K562 (cell line): ENCODE data around the gene PRDM16. TPM values are rescaled to one million over a fixed set of nuclear protein-coding genes. Genes with fewer than 3 reads are reported as not detected.

Experiments used
- ATAC-seq: fragments of 200-7000 bp; cut with Tn5 transposase; 3 replicates; pipeline ENCODE4 v1.9.1; 2020; ENCODE audit warnings: moderate library complexity
- BruUV-seq: library from RNA; stranded (reverse); fragments of 400-500 nt; replicated peaks from 2 replicates; lab custom pipeline; 2021; lab: Mats Ljungman, UMichigan
- CTCF ChIA-PET: fragments of 300-600 bp; formaldehyde crosslinking; extraction: SDS; loops from one replicate; lab custom pipeline; 2021; ENCODE audit warnings: low intra/inter-chr PET ratio; lab: Yijun Ruan, JAX
- POLR2A ChIA-PET: fragments of 300-600, 350-650 bp; sonication (Branson Sonifier 250); formaldehyde crosslinking; extraction: SDS; loops from one replicate; lab custom pipeline; 2021; ENCODE audit warnings: antibody characterized with exemption, inconsistent platforms; lab: Yijun Ruan, JAX
- DNase-seq, 4 experiments: peaks; one replicate each; pipeline versions ENCODE4 v3.0.0 to v3.0.0-alpha.2; 2011 to 2018; ENCODE audit warnings: low spot score in 3 of 4, mixed read lengths in 3 of 4; ENCODE audit errors: extremely low read depth in 1 of 4
- FAIRE-seq: peaks from 2 replicates; lab custom pipeline; 2011; peaks lifted over from hg19 to GRCh38; lab: Jason Lieb, UNC
- H2AFZ ChIP-seq: 2 replicates; pipeline ENCODE4 v1.6.0; 2011; ENCODE audit warnings: low read depth, low read length, control low read depth, inconsistent platforms
- H3K27ac ChIP-seq: fragments of 200-600 bp; 3 replicates; pipeline ENCODE4 v1.8.0; 2011; ENCODE audit warnings: low read depth, mild to moderate bottlenecking, control low read depth, inconsistent platforms, low read length, moderate library complexity, mixed read lengths; ENCODE audit errors: extremely low read depth
- H3K27me3 ChIP-seq, 2 experiments: fragments of 300-600 bp in 1 of 2; 2 replicates in 1 of 2; 3 replicates in 1 of 2; pipeline versions ENCODE4 v1.6.0 to v1.8.0; 2011; ENCODE audit warnings: inconsistent platforms in 2 of 2, low read length in 2 of 2, mild to moderate bottlenecking in 1 of 2, mixed read lengths in 1 of 2, moderate library complexity in 1 of 2; ENCODE audit not compliant: control insufficient read depth in 2 of 2, insufficient read depth in 2 of 2
- H3K36me3 ChIP-seq: fragments of 300-600 bp; 3 replicates; pipeline ENCODE4 v1.8.0; 2011; ENCODE audit warnings: mild to moderate bottlenecking, low read length, inconsistent platforms; ENCODE audit not compliant: control insufficient read depth, insufficient read depth
- H3K4me1 ChIP-seq, 2 experiments: fragments of 200-600 bp in 1 of 2; replicated peaks in 1 of 2; 2 replicates in 1 of 2; 3 replicates in 1 of 2; pipeline versions ENCODE4 v1.5.1 to v1.8.0; 2011; ENCODE audit warnings: inconsistent platforms in 2 of 2, low read length in 2 of 2, mild to moderate bottlenecking in 1 of 2, mixed read lengths in 1 of 2, moderate library complexity in 1 of 2; ENCODE audit not compliant: control insufficient read depth in 2 of 2, insufficient read depth in 2 of 2
- H3K4me2 ChIP-seq: 2 replicates; pipeline ENCODE4 v1.6.1; 2011; ENCODE audit warnings: low read length, control low read depth, inconsistent platforms, mixed read lengths; ENCODE audit not compliant: insufficient read depth
- H3K4me3 ChIP-seq: fragments of 200-600 bp; sonication (generic), shearing (Covaris generic); 2 replicates; pipeline ENCODE4 v1.5.1; 2016; ENCODE audit warnings: control low read depth, inconsistent platforms
- H3K79me2 ChIP-seq: fragments of 200-600 bp; 3 replicates; pipeline ENCODE4 v1.8.0; 2011; ENCODE audit warnings: low read length, inconsistent platforms; ENCODE audit not compliant: control insufficient read depth, insufficient read depth
- H3K9ac ChIP-seq, 2 experiments: 2 replicates each; pipeline versions ENCODE4 v1.6.0 to v1.6.1; 2011; ENCODE audit warnings: low read depth in 2 of 2, low read length in 2 of 2, control low read depth in 1 of 2, inconsistent platforms in 1 of 2, mild to moderate bottlenecking in 1 of 2, mixed read lengths in 1 of 2; ENCODE audit not compliant: insufficient read depth in 1 of 2
- H3K9me1 ChIP-seq: one replicate; pipeline ENCODE4 v1.6.0; 2011; ENCODE audit warnings: inconsistent platforms, mild to moderate bottlenecking, low read length, moderate library complexity; ENCODE audit not compliant: control insufficient read depth, insufficient read depth
- H3K9me3 ChIP-seq: replicated peaks from 2 replicates; pipeline ENCODE4 v1.5.1; 2011; ENCODE audit warnings: low read depth, low read length, inconsistent platforms; ENCODE audit not compliant: control insufficient read depth, insufficient read depth
- H4K20me1 ChIP-seq: replicated peaks from 2 replicates; pipeline ENCODE4 v1.6.1; 2011; ENCODE audit warnings: low read length, inconsistent platforms, mixed read lengths; ENCODE audit not compliant: control insufficient read depth, insufficient read depth
- CTCF ChIP-seq, 3 experiments: IDR thresholded peaks in 2 of 3; conservative IDR thresholded peaks in 1 of 3; 2 replicates each; pipeline ENCODE4 v1.5.1; 2011 to 2012; ENCODE audit warnings: low read length in 3 of 3, mild to moderate bottlenecking in 3 of 3, control low read depth in 2 of 3, improper control_type of control experiment in 1 of 3, inconsistent platforms in 1 of 3, low read depth in 1 of 3, mixed read lengths in 1 of 3, moderate library complexity in 1 of 3; ENCODE audit not compliant: insufficient read depth in 2 of 3
- ETV6 ChIP-seq, 3 experiments: fragments of 150-350 bp in 1 of 3; sonication (generic) in 1 of 3; formaldehyde crosslinking in 1 of 3; IDR thresholded peaks; 2 replicates each; pipeline versions ENCODE4 v1.6.1 to v1.8.0; 2014 to 2022; ENCODE audit warnings: borderline replicate concordance in 2 of 3, low read depth in 2 of 3, antibody characterized with exemption in 1 of 3, low read length in 1 of 3, mild to moderate bottlenecking in 1 of 3, missing genetic modification reagents in 1 of 3
- HDAC1 ChIP-seq, 2 experiments: fragments of 450-650 bp; IDR thresholded peaks; 2 replicates each; pipeline ENCODE4 v1.6.1; 2016 to 2017; ENCODE audit warnings: inconsistent platforms in 1 of 2, mild to moderate bottlenecking in 1 of 2, moderate library complexity in 1 of 2
- POLR2B ChIP-seq: fragments of 450-650 bp; IDR thresholded peaks from 2 replicates; pipeline ENCODE4 v1.6.1; 2018; ENCODE audit warnings: low read depth; ENCODE audit not compliant: partially characterized antibody
- RAD21 ChIP-seq, 2 experiments: fragments of 250-450 bp in 1 of 2; fragments of 450-650 bp in 1 of 2; sonication (Bioruptor Pico) in 1 of 2; formaldehyde crosslinking in 1 of 2; IDR thresholded peaks in 1 of 2; conservative IDR thresholded peaks in 1 of 2; 2 replicates each; pipeline versions ENCODE4 v1.4.0 to v1.8.0; 2020 to 2022; ENCODE audit warnings: mild to moderate bottlenecking in 2 of 2, moderate library complexity in 1 of 2
- SUPT5H ChIP-seq: fragments of 450-650 bp; IDR thresholded peaks from 2 replicates; pipeline ENCODE4 v1.6.1; 2016
- ZNF197 ChIP-seq: fragments of 200-800 bp; sonication (Bioruptor generic); IDR thresholded peaks from 2 replicates; pipeline ENCODE4 v1.6.1; 2016; ENCODE audit warnings: low read depth, missing genetic modification characterization, missing compliant biosample characterization
- WGBS: fragments of 100-300 bp; shearing (Covaris generic); methylation state at CpG from one replicate; pipeline ENCODE4 v1.1.6; 2016; ENCODE audit warnings: low coverage, mixed read lengths; ENCODE audit not compliant: insufficient coverage; ENCODE audit errors: missing lambda C conversion rate; 5-methylcytosine and 5-hydroxymethylcytosine counted together
- in situ Hi-C: fragments of 300-500 bp; cut with MboI; formaldehyde crosslinking; loops from 4 replicates; pipeline ENCODE4 v1.15.0; 2018; ENCODE audit warnings: inconsistent platforms, mixed read lengths
- intact Hi-C: fragments of 100-400 bp; cut with micrococcal nuclease; formaldehyde crosslinking; loops from 2 replicates; pipeline ENCODE4 v1.14.2; 2022
- polyA plus RNA-seq, 8 experiments: library from polyadenylated mRNA; depleted of rRNA in 4 of 8; stranded (reverse) in 5 of 8; unstranded in 3 of 8; fragments of >200 nt; fragmentation: Nextera tagmentation in 2 of 8; fragmentation: Illumina TruSeq in 1 of 8; extraction: Ambion mirVana in 2 of 8; extraction: Trizol in 1 of 8; gene quantifications; 2 replicates each; pipeline versions ENCODE4 v1.2.1 to v1.2.3, GENCODE V29; 2011 to 2014; ENCODE audit warnings: inconsistent platforms in 1 of 8, missing spikeins in 1 of 8
- total RNA-seq, 7 experiments: library from RNA; depleted of rRNA in 6 of 7; stranded (reverse); fragments of >200 nt in 6 of 7; fragmentation: Illumina TruSeq in 2 of 7; extraction: Trizol in 2 of 7; gene quantifications; 2 replicates each; pipeline versions ENCODE4 v1.2.1 to v1.2.3, GENCODE V29; 2011 to 2021; ENCODE audit warnings: low replicate concordance in 1 of 7
- TF ChIP-seq, protein P1 (sequence below): sonication (generic); formaldehyde crosslinking; IDR thresholded peaks from 2 replicates; pipeline ENCODE4 v1.9.0; 2022; ENCODE audit warnings: mild to moderate bottlenecking, missing genetic modification reagents

The PRDM16 gene
- total and polyA plus RNA-seq, 9 of the 15 experiments (the other 6 are each of a cell fraction or from before 2014, with no cell fraction given) = 0.10 to 0.27 TPM; not detected in 7

DNA sequence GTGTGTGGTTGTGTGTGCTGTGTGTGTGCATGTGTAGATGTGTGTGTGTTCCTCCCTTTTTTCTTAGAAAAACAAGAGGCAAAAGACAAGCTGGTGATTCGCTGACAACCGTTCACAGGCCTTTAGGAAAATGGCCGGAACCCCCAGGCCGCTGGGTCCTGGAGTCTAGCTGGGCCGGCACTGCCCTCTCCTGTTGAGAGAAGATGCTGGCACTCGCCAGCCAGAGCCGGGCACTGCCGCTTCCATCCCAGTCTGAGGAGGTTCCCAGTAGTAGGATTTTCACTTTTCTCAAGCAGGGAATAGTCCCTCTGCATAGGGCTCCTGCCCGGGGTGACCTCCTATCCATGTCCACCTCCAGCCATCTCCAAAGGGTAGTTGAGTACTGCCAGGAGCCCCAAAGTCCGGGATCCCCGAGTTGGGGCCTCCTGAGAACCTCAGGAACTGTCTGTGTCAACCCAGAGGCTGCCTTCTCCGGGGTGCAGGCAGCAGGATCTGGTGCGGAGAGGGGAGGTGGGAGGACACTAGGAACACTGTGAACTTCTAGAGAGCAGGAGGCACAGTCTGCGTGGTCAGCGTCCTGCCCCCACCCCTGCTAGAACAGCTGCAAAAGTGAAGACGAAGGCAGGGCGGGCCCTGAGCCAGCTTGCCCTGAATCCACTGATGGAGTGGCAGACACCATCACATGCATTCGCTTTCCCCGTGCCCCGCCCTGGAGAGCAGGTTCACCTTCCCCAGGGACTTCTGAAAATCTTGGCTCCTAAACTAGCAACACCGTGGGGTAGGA, 341.3 kb downstream of the PRDM16 start:
- Histone ChIP-seq H3K4me3 (no peak overlapping the region), H2AFZ (no peak overlapping the region), H3K9me3 (no peaks in the 10 kb centered on the region), H3K9ac (no peak overlapping the region), H3K4me2 (no peak overlapping the region), H3K36me3 (no peaks in the 10 kb centered on the region), H4K20me1 (0 out of 2 replicates have a peak, but pooled peaks cover 4% of the 10 kb centered on the region), H3K79me2 (no peaks in the 10 kb centered on the region), H3K4me1 (peaks cover 0 to 14% of the 10 kb centered on the region in 2 experiments; a peak in 1 of 5 replicates), H3K9me1 (no peaks in the 10 kb centered on the region), H3K27me3 (peaks cover 11 to 53% of the 10 kb centered on the region in 2 experiments; a peak in 4 of 5 replicates), H3K27ac (no peak overlapping the region)
- CTCF ChIA-PET = no interaction called here
- in situ Hi-C loops = no loop called here
- BruUV-seq = no TSS peak
- FAIRE-seq = no peak
- 3% methylated on average over 21 of the region's 21 CpGs for WGBS
- DNase-seq = no peak
- ATAC-seq = no peak
- TF ChIP-seq RAD21 (CRISPR knock-in tag; conservative IDR thresholded peaks at IDR 0.05 in 1 of 2, IDR thresholded peaks at IDR 0.05 in 1 of 2) = peak in 1 of 2 experiments; percentile 17; a peak in 1 of 4 replicates
- no peak for TF ChIP-seq SUPT5H
- no peak for TF ChIP-seq ETV6 (IDR thresholded peaks at IDR 0.05; ENCODE audit: borderline replicate concordance in 1 of 2, low read depth in 2 of 2, low read length in 1 of 2)
- TF ChIP-seq ETV6 (CRISPR knock-in tag; IDR thresholded peaks at IDR 0.05; ENCODE audit: borderline replicate concordance) = no peak
- TF ChIP-seq, protein P1, sequence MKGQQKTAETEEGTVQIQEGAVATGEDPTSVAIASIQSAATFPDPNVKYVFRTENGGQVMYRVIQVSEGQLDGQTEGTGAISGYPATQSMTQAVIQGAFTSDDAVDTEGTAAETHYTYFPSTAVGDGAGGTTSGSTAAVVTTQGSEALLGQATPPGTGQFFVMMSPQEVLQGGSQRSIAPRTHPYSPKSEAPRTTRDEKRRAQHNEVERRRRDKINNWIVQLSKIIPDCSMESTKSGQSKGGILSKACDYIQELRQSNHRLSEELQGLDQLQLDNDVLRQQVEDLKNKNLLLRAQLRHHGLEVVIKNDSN = no peak
- no peak for TF ChIP-seq HDAC1 (IDR thresholded peaks at IDR 0.05)
- no peak for TF ChIP-seq POLR2B
- TF ChIP-seq ZNF197 (CRISPR knock-in tag) = no peak
- TF ChIP-seq CTCF (IDR thresholded peaks at IDR 0.05 in 2 of 3, conservative IDR thresholded peaks at IDR 0.05 in 1 of 3; ENCODE audit: insufficient read depth in 2 of 3, low read depth in 1 of 3, low read length in 3 of 3) = peak in 2 of 3 experiments; percentile 23 to 26; a peak in 1 of 6 replicates
- intact Hi-C loops = no loop called here
- POLR2A ChIA-PET = interaction anchor here (0.6 kb wide), 1 partner anchor 81 kb away, joined by 3 read pairs; no protein-coding TSS in a partner anchor
